DOHH2 (cell line): ENCODE data around the gene ITPR1.

Experiments
- CTCF ChIP-seq: fragments of 200-600 bp; sonication (generic); IDR thresholded peaks from one replicate; pipeline ENCODE4 v1.5.1; 2014; ENCODE audit warnings: antibody characterized with exemption, mild to moderate bottlenecking, low read depth, low read length; ENCODE audit not compliant: poor library complexity, severe bottlenecking
- EZH2phosphoT487 ChIP-seq: fragments of 200-600 bp; sonication (generic); IDR thresholded peaks from 2 replicates; pipeline ENCODE4 v1.6.1; 2017; ENCODE audit warnings: borderline replicate concordance, mild to moderate bottlenecking, antibody characterized with exemption, low read length, moderate library complexity, mixed read lengths

GRCh38 chr3:4816718-4817117, 323.6 kb downstream of the ITPR1 start:
- TF ChIP-seq CTCF (no peak), EZH2phosphoT487 (no peak)
